ENCODE data around the gene PLXNB2. TPM values are rescaled to one million over a fixed set of nuclear protein-coding genes. Genes with fewer than 3 reads are reported as not detected.
"Not testable (repeated sequence)": the region's sequence is repeated elsewhere in the genome, so short reads cannot be mapped to it uniquely, and the experiment has no call there.

PLXNB2 gene
- total RNA-seq, 1 donor from 2014 or later: 8.9 TPM

DNA sequence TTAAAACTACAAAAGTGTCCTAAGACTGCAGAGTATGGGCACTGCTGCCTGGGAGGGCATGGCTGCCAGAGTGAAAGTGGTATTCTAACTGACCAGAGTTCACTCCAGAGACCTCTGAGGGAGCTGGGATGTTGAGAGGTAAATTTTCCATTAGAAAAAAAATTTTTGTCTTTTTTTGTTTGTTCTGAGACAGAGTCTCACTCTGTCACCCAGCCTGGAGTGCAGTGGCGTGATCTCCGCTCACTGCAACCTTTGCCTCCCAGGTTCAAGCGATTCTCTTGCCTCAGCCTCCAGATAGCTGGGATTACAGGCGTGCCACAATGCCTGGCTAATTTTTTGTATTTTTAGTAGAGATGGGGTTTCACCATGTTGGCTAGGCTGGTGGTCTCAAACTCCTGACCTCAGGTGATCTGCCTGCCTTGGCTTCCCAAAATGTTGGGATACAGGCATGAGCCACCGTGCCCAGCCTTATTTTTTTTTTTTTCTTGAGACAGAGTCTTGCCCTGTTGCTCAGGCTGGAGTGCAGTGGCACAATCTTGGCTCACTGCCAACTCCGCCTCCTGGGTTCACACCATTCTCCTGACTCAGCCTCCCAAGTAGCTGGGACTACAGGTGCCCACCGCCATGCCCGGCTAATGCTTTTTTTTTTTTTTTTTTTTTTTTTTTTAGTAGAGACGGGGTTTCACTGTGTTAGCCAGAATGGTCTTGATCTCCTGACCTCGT, 15.1 kb upstream of the PLXNB2 start:
- H3K4me3 Mint-ChIP-seq; H3K9me3 Mint-ChIP-seq; H3K27ac Mint-ChIP-seq; H3K36me3 Mint-ChIP-seq (ENCODE audit: low read depth); DNase-seq (ENCODE audit: low spot score); H3K4me1 Mint-ChIP-seq (ENCODE audit: low read depth); intact Hi-C loops (cut with micrococcal nuclease): not testable (repeated sequence)
- peaks cover 17% of the 10 kb centered on the region for H3K27me3 Mint-ChIP-seq (ENCODE audit: insufficient read depth)

DNA sequence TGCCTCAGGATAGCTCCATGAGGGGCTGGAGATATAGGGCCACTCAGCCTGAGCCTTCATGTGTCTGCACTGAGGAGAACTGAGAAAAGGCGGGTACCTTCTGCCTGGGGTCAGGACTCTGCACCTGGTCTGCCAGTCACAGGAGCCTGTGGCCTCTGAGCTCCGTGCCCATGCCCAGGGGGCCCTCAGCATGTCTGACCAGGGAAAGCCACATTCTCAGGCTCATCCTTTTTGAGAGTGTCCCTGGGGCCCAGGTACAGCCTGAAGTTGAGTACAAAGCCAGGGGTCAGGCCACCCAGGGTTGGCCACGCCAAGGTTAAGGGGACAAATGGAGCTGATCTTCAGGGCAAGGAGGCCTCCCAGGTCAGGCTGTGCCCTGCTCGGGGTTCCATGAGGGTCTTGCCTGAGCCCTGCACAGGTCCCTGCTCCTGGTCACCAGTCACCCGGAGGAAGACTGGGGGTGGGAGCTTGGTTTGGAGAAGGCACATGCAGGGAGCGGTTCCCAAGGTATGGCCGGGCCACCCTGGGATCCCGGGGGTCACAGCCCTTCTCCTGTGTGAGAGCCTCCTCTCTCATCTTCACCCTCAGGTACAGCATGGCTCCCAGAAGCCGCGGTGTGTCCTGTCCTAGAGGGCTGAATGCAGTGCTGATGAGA, 13.4 kb upstream of the PLXNB2 start:
- Mint-ChIP-seq H3K4me1 (ENCODE audit: low read depth) (peaks cover 2% of the 10 kb centered on the region), H3K27me3 (ENCODE audit: insufficient read depth) (peaks cover 13% of the 10 kb centered on the region), H3K27ac (no peak overlapping the region), H3K36me3 (ENCODE audit: low read depth) (no peaks in the 10 kb centered on the region), H3K9me3 (no peaks in the 10 kb centered on the region), H3K4me3 (no peak overlapping the region)
- no peak for DNase-seq (ENCODE audit: low spot score)
- intact Hi-C loops (cut with micrococcal nuclease): no loop called here

DNA sequence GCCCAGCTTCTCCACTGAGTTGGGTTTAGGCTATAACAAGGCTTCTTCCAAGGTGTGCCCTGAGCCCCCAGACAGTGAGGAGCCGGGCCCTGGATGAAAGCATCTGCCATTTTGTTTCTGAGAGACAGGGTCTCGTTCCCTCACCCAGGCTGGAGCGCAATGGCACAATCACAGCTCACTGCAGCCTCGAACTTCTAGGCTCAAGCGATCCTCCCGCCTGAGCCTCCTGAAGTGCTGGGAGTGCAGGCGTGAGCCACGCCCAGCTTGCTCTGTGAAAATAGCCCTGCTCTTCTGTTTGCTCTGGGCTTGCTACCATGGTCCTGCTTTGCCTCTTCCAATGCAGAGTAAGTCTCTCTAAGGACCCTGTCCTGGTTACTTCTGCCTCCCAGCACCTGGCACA, 12.7 kb upstream of the PLXNB2 start:
- Mint-ChIP-seq H3K4me1 (ENCODE audit: low read depth) (no peaks in the 10 kb centered on the region), H3K27me3 (ENCODE audit: insufficient read depth) (peaks cover 11% of the 10 kb centered on the region), H3K9me3 (no peaks in the 10 kb centered on the region), H3K4me3 (no peak overlapping the region), H3K36me3 (ENCODE audit: low read depth) (no peaks in the 10 kb centered on the region), H3K27ac (no peak overlapping the region)
- intact Hi-C loops (cut with micrococcal nuclease): no loop called here
- DNase-seq (ENCODE audit: low spot score): no peak

DNA sequence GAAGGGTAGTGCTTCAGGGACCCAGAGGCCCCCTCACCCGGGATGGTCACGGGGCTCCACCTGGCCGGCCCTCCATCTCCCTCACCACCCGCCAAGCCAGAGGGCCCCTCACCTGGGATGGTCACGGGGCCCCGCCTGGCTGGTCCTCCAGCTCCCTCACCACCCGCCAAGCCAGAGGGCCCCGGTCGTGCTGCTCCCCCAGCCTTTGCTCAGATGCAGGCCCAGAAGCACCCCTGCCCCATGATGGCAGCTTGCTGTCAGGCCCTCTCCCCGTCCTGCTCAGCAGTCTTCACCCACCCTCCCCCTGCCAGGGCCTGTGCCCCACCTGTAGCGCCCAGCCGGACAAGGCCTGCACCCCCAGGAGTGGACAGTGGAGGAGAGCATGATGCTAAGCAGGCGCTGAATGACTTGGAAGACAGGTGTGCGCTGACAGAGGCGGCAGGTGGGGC, 12.1 kb upstream of the PLXNB2 start:
- Mint-ChIP-seq H3K27me3 (ENCODE audit: insufficient read depth) (peaks cover 6% of the 10 kb centered on the region), H3K27ac (no peak overlapping the region), H3K9me3 (no peaks in the 10 kb centered on the region), H3K4me1 (ENCODE audit: low read depth) (peaks cover 2% of the 10 kb centered on the region), H3K4me3 (no peak overlapping the region), H3K36me3 (ENCODE audit: low read depth) (no peaks in the 10 kb centered on the region)
- no peak for DNase-seq (ENCODE audit: low spot score)
- intact Hi-C loops (cut with micrococcal nuclease): no loop called here

DNA sequence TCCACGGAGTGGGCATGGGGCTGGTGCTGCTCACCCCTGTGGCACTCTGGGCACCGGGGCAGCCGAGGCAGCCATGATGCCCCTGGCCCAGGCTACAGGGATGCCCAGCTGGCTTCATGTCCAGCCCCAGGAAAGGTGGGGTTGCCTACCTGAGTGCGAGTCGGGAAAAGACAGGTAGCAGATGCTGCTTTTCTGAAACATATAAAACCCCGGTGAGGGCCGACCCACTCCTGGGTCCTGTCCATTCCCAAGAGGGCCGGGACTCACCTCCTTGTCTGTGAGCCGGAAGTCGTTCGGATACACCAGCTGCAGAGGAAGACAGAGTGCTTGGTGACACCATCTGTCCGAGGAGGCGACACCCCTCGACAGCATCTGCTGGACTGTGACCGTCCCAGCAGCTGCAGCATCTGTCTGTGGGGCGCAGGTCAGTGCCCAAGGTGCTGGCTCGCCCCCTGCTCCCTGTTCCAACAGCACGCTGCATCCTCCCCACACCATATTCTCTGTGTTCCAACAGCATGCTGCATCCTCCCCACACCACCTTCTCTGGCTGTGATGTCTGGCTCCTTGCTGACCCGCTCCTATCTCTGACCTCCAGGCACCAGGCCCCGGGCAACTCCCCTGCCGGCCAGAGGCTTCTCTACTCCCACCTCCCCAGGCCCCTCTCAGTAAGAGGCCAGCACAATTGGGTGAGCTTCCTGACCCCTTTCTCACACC, 11.4 kb upstream of the PLXNB2 start:
- no peaks in the 10 kb centered on the region for H3K9me3 Mint-ChIP-seq
- H3K4me1 Mint-ChIP-seq (ENCODE audit: low read depth): peaks cover 8% of the 10 kb centered on the region
- H3K4me3 Mint-ChIP-seq: no peak overlapping the region
- no peak overlapping the region for H3K27ac Mint-ChIP-seq
- intact Hi-C loops (cut with micrococcal nuclease): no loop called here
- H3K36me3 Mint-ChIP-seq (ENCODE audit: low read depth): no peaks in the 10 kb centered on the region
- no peak for DNase-seq (ENCODE audit: low spot score)
- peaks cover 3% of the 10 kb centered on the region for H3K27me3 Mint-ChIP-seq (ENCODE audit: insufficient read depth)

DNA sequence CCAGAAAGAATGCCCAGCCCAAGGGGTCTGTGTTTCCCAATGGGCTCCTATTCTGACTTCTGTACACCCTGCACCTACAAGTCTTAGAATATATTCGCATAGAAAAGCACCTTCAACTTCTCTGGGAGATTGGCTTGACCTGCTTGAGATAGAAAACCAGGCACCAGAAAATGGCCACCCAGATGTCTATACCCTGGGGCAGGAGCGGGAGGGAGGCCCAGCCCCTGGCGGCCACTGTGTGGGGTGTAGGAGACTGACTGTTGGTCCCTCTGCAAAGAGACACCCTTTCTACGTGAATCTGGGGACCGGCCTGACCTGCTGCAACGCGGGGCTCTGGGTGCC, 10.9 kb upstream of the PLXNB2 start:
- peaks cover 8% of the 10 kb centered on the region for H3K4me1 Mint-ChIP-seq (ENCODE audit: low read depth)

DNA sequence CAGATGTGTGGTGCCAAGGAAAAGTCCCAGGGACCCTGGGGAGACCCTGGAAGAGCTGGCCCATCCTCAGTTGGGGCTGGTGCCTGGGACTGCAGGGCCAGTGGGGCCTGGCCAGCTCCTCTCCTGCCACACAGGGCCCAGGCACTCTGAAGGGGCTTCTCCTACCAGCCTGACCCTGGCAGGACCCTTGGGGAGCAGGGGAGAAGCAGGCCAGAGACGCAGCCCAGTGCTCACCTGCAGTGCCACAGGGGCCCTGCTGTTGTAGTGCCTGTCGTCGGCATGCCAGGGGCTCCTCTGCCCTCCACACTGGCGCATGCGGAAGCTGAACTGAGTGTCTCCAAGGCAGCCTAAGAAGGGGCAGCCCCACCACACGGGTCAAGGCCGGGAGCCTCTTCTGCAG, 10.2 kb upstream of the PLXNB2 start:
- no peak for DNase-seq (ENCODE audit: low spot score)
- no peak overlapping the region for H3K27ac Mint-ChIP-seq
- intact Hi-C loops (cut with micrococcal nuclease): no loop called here
- no peaks in the 10 kb centered on the region for H3K36me3 Mint-ChIP-seq (ENCODE audit: low read depth)
- H3K4me1 Mint-ChIP-seq (ENCODE audit: low read depth): peaks cover 8% of the 10 kb centered on the region
- no peaks in the 10 kb centered on the region for H3K9me3 Mint-ChIP-seq
- peaks cover 2% of the 10 kb centered on the region for H3K27me3 Mint-ChIP-seq (ENCODE audit: insufficient read depth)
- H3K4me3 Mint-ChIP-seq: no peak overlapping the region

More for the DNA sequence above, 10.9 kb upstream of the PLXNB2 start:
- DNase-seq (ENCODE audit: low spot score): no peak
- H3K27me3 Mint-ChIP-seq (ENCODE audit: insufficient read depth): peaks cover 2% of the 10 kb centered on the region
- H3K9me3 Mint-ChIP-seq: no peaks in the 10 kb centered on the region
- H3K27ac Mint-ChIP-seq: no peak overlapping the region
- no peak overlapping the region for H3K4me3 Mint-ChIP-seq
- H3K36me3 Mint-ChIP-seq (ENCODE audit: low read depth): no peaks in the 10 kb centered on the region
- intact Hi-C loops (cut with micrococcal nuclease): no loop called here

DNA sequence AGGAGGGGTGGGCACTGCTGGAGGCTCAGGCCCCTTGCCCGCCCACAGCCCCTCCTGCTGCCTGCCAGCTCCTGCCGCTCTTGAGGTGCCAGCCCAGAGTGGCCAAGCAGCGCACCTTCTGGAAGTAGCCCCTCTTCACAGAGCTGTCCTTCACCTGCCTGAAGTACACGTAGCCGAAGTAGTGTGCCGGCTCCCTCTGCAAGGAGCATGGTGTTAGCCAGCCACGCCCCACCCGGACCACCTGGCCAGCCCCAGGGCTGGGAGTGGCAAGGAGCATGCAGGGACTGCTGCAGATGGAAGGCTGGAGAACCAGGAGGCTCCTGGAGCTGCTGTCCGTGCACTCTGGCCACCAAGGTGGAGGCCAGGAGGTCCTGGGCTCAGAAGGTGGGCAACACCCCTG, 9.7 kb upstream of the PLXNB2 start:
- peaks cover 2% of the 10 kb centered on the region for H3K27me3 Mint-ChIP-seq (ENCODE audit: insufficient read depth)
- intact Hi-C loops (cut with micrococcal nuclease): no loop called here
- H3K4me3 Mint-ChIP-seq: no peak overlapping the region
- peaks cover 8% of the 10 kb centered on the region for H3K4me1 Mint-ChIP-seq (ENCODE audit: low read depth)
- no peak overlapping the region for H3K27ac Mint-ChIP-seq
- DNase-seq (ENCODE audit: low spot score): no peak
- H3K36me3 Mint-ChIP-seq (ENCODE audit: low read depth): no peaks in the 10 kb centered on the region
- H3K9me3 Mint-ChIP-seq: no peaks in the 10 kb centered on the region

DNA sequence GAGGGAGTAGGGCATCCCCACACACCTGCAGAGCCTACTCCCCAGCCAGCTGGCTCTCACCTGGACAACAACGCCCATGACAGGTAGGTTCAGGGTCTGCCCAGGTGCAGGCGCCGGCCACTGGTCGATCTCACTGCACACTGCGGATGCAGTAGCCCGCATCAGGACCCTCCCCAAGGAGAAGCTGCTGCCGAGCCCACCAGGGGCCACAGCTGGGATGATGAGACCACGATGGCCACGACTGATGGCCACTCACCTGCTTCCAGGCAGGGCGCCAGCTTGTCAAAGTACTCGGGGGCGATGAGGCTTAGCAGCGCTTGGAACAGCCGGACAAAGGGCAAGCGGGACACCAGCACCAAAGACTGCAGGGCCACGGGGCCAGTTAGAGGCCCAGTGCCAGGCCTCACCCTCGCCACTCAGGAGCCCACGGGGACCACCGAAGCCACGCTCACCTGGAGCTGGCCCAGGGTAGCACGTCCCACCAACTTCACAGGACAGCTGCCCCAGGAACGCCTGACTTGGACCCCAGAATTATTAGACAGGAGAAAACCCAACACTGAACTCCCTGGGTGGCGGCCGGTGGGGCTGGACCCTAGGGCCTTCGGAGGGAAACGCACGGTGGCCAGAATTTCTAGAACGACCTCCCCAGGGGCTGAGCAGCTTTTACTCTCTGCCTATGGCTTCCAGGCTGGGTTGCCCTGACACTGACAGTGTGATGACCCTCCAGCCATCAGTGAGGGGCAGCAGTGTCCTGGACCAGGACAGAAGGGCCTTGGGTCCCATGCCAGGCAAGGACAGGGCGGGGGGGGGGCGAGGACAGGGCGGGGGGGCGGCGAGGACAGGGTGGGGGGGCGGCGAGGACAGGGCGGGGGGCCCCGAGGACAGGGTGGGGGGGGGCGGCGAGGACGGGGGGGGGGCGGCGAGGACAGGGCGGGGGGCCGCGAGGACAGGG, 8.9 kb upstream of the PLXNB2 start:
- H3K36me3 Mint-ChIP-seq (ENCODE audit: low read depth): no peaks in the 10 kb centered on the region
- intact Hi-C loops (cut with micrococcal nuclease): no loop called here

DNA sequence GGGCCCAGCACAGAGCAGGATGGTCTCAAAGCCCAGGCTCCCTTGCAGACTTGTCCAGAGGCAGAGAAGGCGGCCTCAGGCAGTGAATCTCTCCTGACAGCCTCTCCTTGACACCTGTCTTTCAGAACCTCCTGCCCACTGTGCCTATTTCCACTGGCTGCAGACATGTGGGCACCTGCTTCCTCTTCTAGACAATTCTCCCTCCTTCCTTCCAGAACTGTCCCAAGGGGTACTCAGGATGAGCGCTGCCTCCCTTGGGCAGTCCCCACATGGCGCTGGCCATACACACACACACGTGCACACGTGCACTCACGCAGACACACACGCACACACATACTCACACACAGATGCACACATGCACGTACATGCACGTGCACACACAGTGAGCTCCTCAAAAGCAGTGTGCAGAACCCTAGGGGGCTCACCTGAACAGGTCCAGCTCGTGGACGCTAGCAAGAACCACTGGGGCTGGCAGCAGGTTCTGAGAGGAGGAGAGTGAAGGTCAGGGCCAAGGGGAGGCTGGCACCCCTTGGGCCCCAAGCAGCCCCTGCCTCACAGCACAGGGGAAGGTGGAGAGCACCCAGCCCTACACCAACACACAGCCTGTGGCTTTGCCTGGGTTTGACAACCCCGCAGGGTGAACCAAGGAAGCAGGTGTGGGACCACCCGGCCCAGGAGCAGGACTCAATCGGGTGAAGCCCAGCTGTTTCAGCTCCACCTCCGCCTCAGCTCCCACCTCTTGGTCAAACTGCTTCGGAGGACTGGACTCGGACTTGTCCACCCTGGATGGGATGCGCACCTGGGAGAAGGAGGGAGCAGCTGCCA, 8.1 kb upstream of the PLXNB2 start:
- H3K4me1 Mint-ChIP-seq (ENCODE audit: low read depth): peaks cover 8% of the 10 kb centered on the region
- H3K27ac Mint-ChIP-seq: peak overlapping the region; percentile 18
- peaks cover 2% of the 10 kb centered on the region for H3K27me3 Mint-ChIP-seq (ENCODE audit: insufficient read depth)
- H3K4me3 Mint-ChIP-seq: peak overlapping the region; percentile 16
- H3K36me3 Mint-ChIP-seq (ENCODE audit: low read depth): no peaks in the 10 kb centered on the region
- H3K9me3 Mint-ChIP-seq: no peaks in the 10 kb centered on the region
- DNase-seq (ENCODE audit: low spot score): no peak
- intact Hi-C loops (cut with micrococcal nuclease): no loop called here

More for the DNA sequence above, 8.9 kb upstream of the PLXNB2 start:
- no peak overlapping the region for H3K4me3 Mint-ChIP-seq
- no peaks in the 10 kb centered on the region for H3K9me3 Mint-ChIP-seq
- peaks cover 2% of the 10 kb centered on the region for H3K27me3 Mint-ChIP-seq (ENCODE audit: insufficient read depth)
- peaks cover 8% of the 10 kb centered on the region for H3K4me1 Mint-ChIP-seq (ENCODE audit: low read depth)
- H3K27ac Mint-ChIP-seq: no peak overlapping the region
- no peak for DNase-seq (ENCODE audit: low spot score)

DNA sequence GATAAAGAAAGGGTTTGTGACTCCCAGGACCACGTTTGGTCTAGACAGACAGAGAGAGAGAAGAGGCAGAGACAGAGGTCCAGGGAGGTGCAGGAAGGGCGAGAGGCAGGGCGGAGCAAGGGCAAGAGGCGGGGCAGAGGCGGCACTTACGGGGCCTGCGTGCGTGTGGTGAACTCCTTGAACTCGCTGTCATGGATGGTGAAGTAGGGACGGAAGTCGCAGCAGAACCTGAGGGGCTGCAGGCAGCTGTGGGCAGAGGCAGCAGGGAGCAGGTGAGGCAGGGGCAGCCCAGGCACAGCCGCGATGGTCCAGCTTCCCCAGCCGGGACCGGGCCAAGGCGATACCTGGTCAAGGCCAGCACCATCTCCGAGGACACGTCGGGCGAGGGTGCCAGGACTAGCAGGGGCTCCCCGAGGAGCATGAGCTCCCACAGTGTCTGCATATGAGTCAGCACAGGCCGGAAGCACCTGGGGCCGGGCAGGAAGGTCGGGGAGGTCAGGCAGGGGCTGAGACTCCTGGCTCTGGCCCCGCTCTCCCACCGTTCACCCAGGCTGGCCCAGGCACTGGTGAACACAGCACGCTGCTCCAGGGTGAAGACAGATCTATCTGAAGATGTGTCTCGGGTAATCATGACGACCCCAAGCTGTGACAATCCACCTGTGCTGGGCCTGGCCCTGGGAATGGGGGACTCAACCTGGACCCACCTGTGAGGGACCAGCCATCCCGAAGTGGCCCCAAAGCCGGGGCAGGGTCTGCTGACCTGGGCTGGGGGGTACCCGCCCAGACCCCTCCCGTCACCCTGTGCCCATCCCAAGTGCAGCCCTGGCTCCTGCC, 7.2 kb upstream of the PLXNB2 start:
- no peaks in the 10 kb centered on the region for H3K36me3 Mint-ChIP-seq (ENCODE audit: low read depth)
- no peaks in the 10 kb centered on the region for H3K9me3 Mint-ChIP-seq
- peaks cover 8% of the 10 kb centered on the region for H3K4me1 Mint-ChIP-seq (ENCODE audit: low read depth)
- DNase-seq (ENCODE audit: low spot score): peak; percentile 69
- H3K27me3 Mint-ChIP-seq (ENCODE audit: insufficient read depth): peaks cover 2% of the 10 kb centered on the region
- peak overlapping the region; percentile 75 for H3K4me3 Mint-ChIP-seq
- peak overlapping the region; percentile 86 for H3K27ac Mint-ChIP-seq
- intact Hi-C loops (cut with micrococcal nuclease): loop anchor here (1.0 kb wide), 1 partner anchor 161 kb away; the partner anchor contains the start of gene SBF1

All from activated T-helper 1 cell treated with anti-CD3 and anti-CD28 coated beads, Interleukin-12 subunit alpha, Interleukin-12 subunit beta, Interleukin-2, Interleukin-4 antibody, amounts not matched to agents 30 ng/mL and 10 ng/mL and 1 ng/mL, durations not matched to agents 14 hours and 24 hours and 36 hours (primary cell).